Endothelial cell of umbilical vein (primary cell): ENCODE data around the gene MRPL34. TPM values are rescaled to one million over a fixed set of nuclear protein-coding genes. Genes with fewer than 3 reads are reported as not detected.

Source experiments
- BruUV-seq: library from RNA; stranded (reverse); fragments of 400-500 nt; replicated peaks from 2 replicates; lab custom pipeline; 2021; lab: Mats Ljungman, UMichigan
- CTCF ChIA-PET: fragments of 300-600, 350-600 bp; sonication (Branson Sonifier 250); formaldehyde crosslinking; loops from one replicate; lab custom pipeline; 2021; ENCODE audit warnings: antibody characterized with exemption, inconsistent platforms; lab: Charles Lee
- POLR2A ChIA-PET: fragments of 300-600, 350-600 bp; sonication (Branson Sonifier 250); formaldehyde crosslinking; loops from one replicate; lab custom pipeline; 2021; ENCODE audit warnings: antibody characterized with exemption, inconsistent platforms; lab: Charles Lee
- DNase-seq: peaks from one replicate; pipeline ENCODE4 v3.0.0-alpha.2; 2011; ENCODE audit warnings: low read depth, low spot score
- FAIRE-seq: peaks from 2 replicates; lab custom pipeline; 2011; peaks lifted over from hg19 to GRCh38; lab: Jason Lieb, UNC
- H2AFZ ChIP-seq: 2 replicates; pipeline ENCODE4 v1.6.0; 2012; ENCODE audit warnings: low read depth, low read length, control low read depth, inconsistent platforms
- H3K27ac ChIP-seq: 2 replicates; pipeline ENCODE4 v1.5.1; 2011; ENCODE audit warnings: low read depth, mild to moderate bottlenecking, control low read depth, low read length, moderate library complexity; ENCODE audit not compliant: insufficient read depth
- H3K27me3 ChIP-seq, 2 experiments: 2 replicates each; pipeline versions ENCODE4 v1.6.0 to v1.6.1; 2011; ENCODE audit warnings: low read length in 2 of 2, mixed read lengths in 1 of 2; ENCODE audit not compliant: control insufficient read depth in 2 of 2, insufficient read depth in 2 of 2
- H3K36me3 ChIP-seq, 2 experiments: 2 replicates in 1 of 2; 3 replicates in 1 of 2; pipeline ENCODE4 v1.5.1; 2011; ENCODE audit warnings: low read length in 2 of 2, mild to moderate bottlenecking in 1 of 2, moderate library complexity in 1 of 2; ENCODE audit not compliant: control insufficient read depth in 2 of 2, insufficient read depth in 2 of 2; ENCODE audit errors: extremely low read depth in 1 of 2
- H3K4me1 ChIP-seq: 3 replicates; pipeline ENCODE4 v1.5.1; 2011; ENCODE audit warnings: mild to moderate bottlenecking, low read length; ENCODE audit not compliant: control insufficient read depth, insufficient read depth; ENCODE audit errors: extremely low read depth
- H3K4me2 ChIP-seq: 2 replicates; pipeline ENCODE4 v1.6.1; 2011; ENCODE audit warnings: low read length, control low read depth, mixed read lengths; ENCODE audit not compliant: insufficient read depth
- H3K4me3 ChIP-seq, 3 experiments: fragments of 200-600 bp in 1 of 3; sonication (generic), shearing (Covaris generic) in 1 of 3; replicated peaks in 1 of 3; 2 replicates each; pipeline ENCODE4 v1.5.1; 2011 to 2016; ENCODE audit warnings: control low read depth in 3 of 3, low read length in 3 of 3, mild to moderate bottlenecking in 2 of 3, inconsistent platforms in 1 of 3, low read depth in 1 of 3, moderate library complexity in 1 of 3; ENCODE audit not compliant: insufficient read depth in 1 of 3
- H3K79me2 ChIP-seq: 2 replicates; pipeline ENCODE4 v1.6.0; 2012; ENCODE audit warnings: low read length, inconsistent platforms; ENCODE audit not compliant: control insufficient read depth, insufficient read depth
- H3K9ac ChIP-seq: replicated peaks from 2 replicates; pipeline ENCODE3; 2011; ENCODE audit warnings: low read length, control low read depth; ENCODE audit not compliant: insufficient read depth; ENCODE audit errors: extremely low read depth
- H3K9me1 ChIP-seq: replicated peaks from 3 replicates; pipeline ENCODE4 v1.6.0; 2011; ENCODE audit warnings: mild to moderate bottlenecking, low read length; ENCODE audit not compliant: control insufficient read depth, insufficient read depth; ENCODE audit errors: extremely low read depth
- H3K9me3 ChIP-seq: replicated peaks from 2 replicates; pipeline ENCODE4 v1.5.1; 2012; ENCODE audit warnings: low read length, inconsistent platforms; ENCODE audit not compliant: control insufficient read depth, insufficient read depth
- H4K20me1 ChIP-seq: replicated peaks from 2 replicates; pipeline ENCODE3; 2011; ENCODE audit warnings: mild to moderate bottlenecking, low read length; ENCODE audit not compliant: control insufficient read depth, insufficient read depth; ENCODE audit errors: extremely low read depth
- EZH2 ChIP-seq: IDR thresholded peaks from 2 replicates; pipeline ENCODE4 v1.6.1; 2012; ENCODE audit warnings: borderline replicate concordance, low read depth, mild to moderate bottlenecking, moderate library complexity, low read length, inconsistent platforms; ENCODE audit not compliant: severe bottlenecking
- FOS ChIP-seq: IDR thresholded peaks from 2 replicates; pipeline ENCODE4 v1.6.1; 2011; ENCODE audit warnings: mild to moderate bottlenecking, low read length, moderate library complexity, borderline replicate concordance; ENCODE audit not compliant: insufficient read depth
- GATA2 ChIP-seq: IDR thresholded peaks from 2 replicates; pipeline ENCODE4 v1.7.0; 2011; ENCODE audit warnings: low read depth, mild to moderate bottlenecking, moderate library complexity, mixed read lengths, low read length; ENCODE audit not compliant: insufficient read length, insufficient read depth
- JUN ChIP-seq: IDR thresholded peaks from 2 replicates; pipeline ENCODE4 v1.6.1; 2011; ENCODE audit warnings: borderline replicate concordance, low read depth; ENCODE audit not compliant: insufficient read length, insufficient read depth
- MYC ChIP-seq: IDR thresholded peaks from one replicate; pipeline ENCODE4 v1.6.1; 2011; ENCODE audit warnings: mild to moderate bottlenecking, low read depth, low read length
- POLR2A ChIP-seq: IDR thresholded peaks from 2 replicates; pipeline ENCODE4 v1.6.1; 2012; ENCODE audit warnings: low read depth, mild to moderate bottlenecking, control low read depth, low read length
- POLR2AphosphoS5 ChIP-seq: IDR thresholded peaks from 2 replicates; pipeline ENCODE4 v1.6.1; 2012; ENCODE audit warnings: low read depth, mild to moderate bottlenecking, control low read depth, low read length, moderate library complexity; ENCODE audit not compliant: insufficient read depth
- dilution Hi-C: fragments of 300-500 bp; cut with MboI; formaldehyde crosslinking; loops from one replicate; pipeline ENCODE4 v1.15.0; 2019; ENCODE audit warnings: low sequenced_read_pairs; ENCODE audit not compliant: extremely low pct_ligation_motif_present
- intact Hi-C: fragments of 100-400 bp; cut with micrococcal nuclease; formaldehyde crosslinking; loops from one replicate; pipeline ENCODE4 v1.10.0; 2022
- polyA plus RNA-seq, 4 experiments: library from polyadenylated mRNA; depleted of rRNA in 3 of 4; stranded (reverse) in 3 of 4; unstranded in 1 of 4; fragments of >200 nt; gene quantifications; 2 replicates each; pipeline versions ENCODE4 v1.2.1 to v1.2.3, GENCODE V29; 2011 to 2012; ENCODE audit warnings: missing spikeins in 1 of 4
- total RNA-seq: library from RNA; stranded (reverse); gene quantifications from 2 replicates; pipeline ENCODE4 v1.2.3, GENCODE V29; 2021
- TF ChIP-seq, protein P1 (sequence below), 2 donors: IDR thresholded peaks; 1 replicate in 1 of 2; 2 replicates in 1 of 2; pipeline ENCODE4 v1.5.1; 2011; ENCODE audit warnings: low read length in 2 of 2, mild to moderate bottlenecking in 2 of 2, moderate library complexity in 2 of 2, control low read depth in 1 of 2, inconsistent platforms in 1 of 2, low read depth in 1 of 2; ENCODE audit not compliant: insufficient read depth in 1 of 2; ENCODE audit errors: extremely low read depth in 1 of 2
- TF ChIP-seq, protein P2 (sequence below): IDR thresholded peaks from 2 replicates; pipeline ENCODE4 v1.6.1; 2011; ENCODE audit not compliant: insufficient read depth, insufficient read length

Gene MRPL34
- total and polyA plus RNA-seq, 2 donors (not counting 3 experiments of a cell fraction or from before 2014, with no cell fraction given): 45.5 to 55.7 TPM

DNA sequence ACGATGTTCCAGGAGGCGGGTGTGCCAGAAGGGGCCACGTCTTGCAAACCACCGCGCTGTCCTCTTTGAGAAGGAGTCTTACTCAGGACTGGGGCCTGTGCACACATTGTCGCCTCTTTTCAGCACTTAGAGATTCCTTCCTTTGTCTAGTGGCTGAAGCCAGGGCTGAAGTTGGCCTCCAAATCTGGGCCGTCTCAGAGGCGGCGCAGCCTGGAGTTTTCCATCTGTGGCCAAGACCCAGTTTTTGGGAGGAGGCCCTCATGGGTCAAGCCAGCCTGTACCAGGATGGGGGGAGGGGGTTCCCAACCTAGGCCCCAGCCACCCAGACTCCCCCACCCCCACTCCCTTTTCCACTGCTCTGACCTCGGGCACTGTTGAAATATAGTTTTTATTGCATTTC is 17.2 kb downstream of the MRPL34 start:
- intact Hi-C loops (no loop called here), dilution Hi-C loops (no loop called here)
- H3K4me3 ChIP-seq: no peak overlapping the region
- no peak overlapping the region for H3K27ac ChIP-seq
- no peaks in the 10 kb centered on the region for H3K9me3 ChIP-seq
- TSS peak; percentile 5 for BruUV-seq
- POLR2A ChIA-PET: no interaction called here
- CTCF ChIA-PET: no interaction called here
- no peaks in the 10 kb centered on the region for H3K27me3 ChIP-seq
- H2AFZ ChIP-seq: no peak overlapping the region
- H3K4me2 ChIP-seq: no peak overlapping the region
- FAIRE-seq (no peak), DNase-seq (no peak)
- no peaks in the 10 kb centered on the region for H3K4me1 ChIP-seq
- no peaks in the 10 kb centered on the region for H3K9me1 ChIP-seq
- H4K20me1 ChIP-seq: no peaks in the 10 kb centered on the region
- TF ChIP-seq EZH2: no peak
- TF ChIP-seq POLR2AphosphoS5: no peak
- no peaks in the 10 kb centered on the region for H3K79me2 ChIP-seq
- no peak overlapping the region for H3K9ac ChIP-seq
- peaks cover 6 to 15% of the 10 kb centered on the region in 2 experiments for H3K36me3 ChIP-seq

GRCh38 chr19:17323300-17323963 is 17.8 kb downstream of the MRPL34 start:
- BruUV-seq: no TSS peak
- Histone ChIP-seq H3K27ac (no peak overlapping the region), H4K20me1 (no peaks in the 10 kb centered on the region), H3K36me3 (peaks cover 6 to 15% of the 10 kb centered on the region in 2 experiments), H3K27me3 (no peaks in the 10 kb centered on the region), H3K4me3 (no peak overlapping the region), H2AFZ (no peak overlapping the region), H3K9me3 (no peaks in the 10 kb centered on the region), H3K4me2 (no peak overlapping the region), H3K79me2 (no peaks in the 10 kb centered on the region), H3K9ac (no peak overlapping the region), H3K9me1 (no peaks in the 10 kb centered on the region), H3K4me1 (peaks cover 3% of the 10 kb centered on the region)
- CTCF ChIA-PET: interaction anchor here (1.8 to 2.0 kb wide), 2 partner anchors 14 to 18 kb away, joined by 6 read pairs; partner anchors contain the start of genes DDA1 and MRPL34
- intact Hi-C loops: no loop called here
- POLR2A ChIA-PET: no interaction called here
- FAIRE-seq (no peak), DNase-seq (no peak)
- TF ChIP-seq, protein P1, sequence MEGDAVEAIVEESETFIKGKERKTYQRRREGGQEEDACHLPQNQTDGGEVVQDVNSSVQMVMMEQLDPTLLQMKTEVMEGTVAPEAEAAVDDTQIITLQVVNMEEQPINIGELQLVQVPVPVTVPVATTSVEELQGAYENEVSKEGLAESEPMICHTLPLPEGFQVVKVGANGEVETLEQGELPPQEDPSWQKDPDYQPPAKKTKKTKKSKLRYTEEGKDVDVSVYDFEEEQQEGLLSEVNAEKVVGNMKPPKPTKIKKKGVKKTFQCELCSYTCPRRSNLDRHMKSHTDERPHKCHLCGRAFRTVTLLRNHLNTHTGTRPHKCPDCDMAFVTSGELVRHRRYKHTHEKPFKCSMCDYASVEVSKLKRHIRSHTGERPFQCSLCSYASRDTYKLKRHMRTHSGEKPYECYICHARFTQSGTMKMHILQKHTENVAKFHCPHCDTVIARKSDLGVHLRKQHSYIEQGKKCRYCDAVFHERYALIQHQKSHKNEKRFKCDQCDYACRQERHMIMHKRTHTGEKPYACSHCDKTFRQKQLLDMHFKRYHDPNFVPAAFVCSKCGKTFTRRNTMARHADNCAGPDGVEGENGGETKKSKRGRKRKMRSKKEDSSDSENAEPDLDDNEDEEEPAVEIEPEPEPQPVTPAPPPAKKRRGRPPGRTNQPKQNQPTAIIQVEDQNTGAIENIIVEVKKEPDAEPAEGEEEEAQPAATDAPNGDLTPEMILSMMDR (IDR thresholded peaks at IDR 0.05; ENCODE audit: extremely low read depth in 1 of 2, insufficient read depth in 1 of 2, low read depth in 1 of 2, low read length in 2 of 2): no peak
- TF ChIP-seq JUN (no peak), FOS (no peak), MYC (no peak), GATA2 (no peak), EZH2 (no peak), POLR2AphosphoS5 (no peak), POLR2A (no peak)
- TF ChIP-seq, protein P2, sequence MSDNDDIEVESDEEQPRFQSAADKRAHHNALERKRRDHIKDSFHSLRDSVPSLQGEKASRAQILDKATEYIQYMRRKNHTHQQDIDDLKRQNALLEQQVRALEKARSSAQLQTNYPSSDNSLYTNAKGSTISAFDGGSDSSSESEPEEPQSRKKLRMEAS: no peak
- dilution Hi-C loops: no loop called here
